ENCODE data around the gene PLOD1. TPM values are rescaled to one million over a fixed set of nuclear protein-coding genes. Genes with fewer than 3 reads are reported as not detected.
A peak's percentile ranks its signal among the peaks of the same experiment; 100 is the strongest.
"Not testable (repeated sequence)": the region's sequence is repeated elsewhere in the genome, so short reads cannot be mapped to it uniquely, and the experiment has no call there.

The PLOD1 gene
- total and polyA plus RNA-seq, 2 of the 13 experiments (the other 11 are each of a cell fraction or from before 2014, with no cell fraction given): 70.1 to 318 TPM

DNA sequence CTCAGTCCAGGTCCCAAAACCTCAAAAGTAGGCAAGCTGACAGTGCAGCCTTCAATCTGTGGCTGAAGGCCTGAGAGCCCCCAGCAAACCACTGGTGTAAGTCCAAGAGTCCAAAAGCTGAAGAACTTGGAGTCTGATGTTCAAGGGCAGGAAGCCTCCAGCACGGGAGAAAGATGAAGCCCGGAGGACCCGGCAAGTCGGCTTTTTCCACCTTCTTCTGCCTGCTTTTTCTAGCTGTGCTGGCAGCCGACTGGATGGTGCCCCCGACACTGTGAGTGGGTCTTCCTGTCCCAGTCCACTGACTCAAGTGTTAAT lies 23.6 kb upstream of the PLOD1 start:
- H3K27me3 ChIP-seq (ENCODE audit: control insufficient read depth in 1 of 2, insufficient read depth in 2 of 2, low read length in 2 of 2); H3K27ac ChIP-seq (ENCODE audit: extremely low read length, insufficient read depth, low read length); CTCF ChIA-PET (ENCODE audit: low intra/inter-chr PET ratio, low total read pairs); BruUV-seq (replicated peaks); FAIRE-seq; H3K36me3 ChIP-seq (replicated peaks in 1 of 2; ENCODE audit: control insufficient read depth in 1 of 2, insufficient read depth in 2 of 2, low read length in 2 of 2); H3K79me2 ChIP-seq (ENCODE audit: insufficient read depth, low read length); intact Hi-C loops (cut with micrococcal nuclease; ENCODE audit: unreplicated experiment); ATAC-seq; DNase-seq (ENCODE audit: low spot score); H2AFZ ChIP-seq (ENCODE audit: low read length); H3K9ac ChIP-seq (ENCODE audit: insufficient read depth, low read depth, low read length); H3K9me3 ChIP-seq (ENCODE audit: low read length); H4K20me1 ChIP-seq (ENCODE audit: insufficient read depth, low read length): not testable (repeated sequence)
- H3K4me1 ChIP-seq (ENCODE audit: insufficient read depth, low read length): peaks cover 72% of the 10 kb centered on the region
- H3K4me3 ChIP-seq (replicated peaks in 1 of 3; ENCODE audit: insufficient read depth in 1 of 3, low read depth in 2 of 3, low read length in 3 of 3): peak overlapping the region in 1 of 3 experiments; percentile 13; a peak in 1 of 6 replicates
- in situ Hi-C loops (cut with HindIII; ENCODE audit: extremely low pct_ligation_motif_present, low pct_unique_long_range_greater_than_20kb): loop anchor here (5.0 kb wide), 1 partner anchor 51 kb away; no protein-coding TSS in a partner anchor
- peak; percentile 88 for TF ChIP-seq ZNF7 (CRISPR knock-in tag; IDR thresholded peaks at IDR 0.05)
- TF ChIP-seq HNF4A (CRISPR knock-in tag; IDR thresholded peaks at IDR 0.05): peak; percentile 55; the same call in 1 of the 2 replicates
- H3K4me2 ChIP-seq (ENCODE audit: low read depth, low read length): peak overlapping the region; percentile 41
- 24% methylated on average over 4 of the region's 6 CpGs for WGBS (ENCODE audit: low lambda C conversion rate)
- POLR2A ChIA-PET: interaction anchor here (2.6 to 8.7 kb wide), 11 partner anchors 9 to 240 kb away, joined by 6 to 178 read pairs (median 29); partner anchors contain the start of genes KIAA2013, MFN2, MIIP and PLOD1

DNA sequence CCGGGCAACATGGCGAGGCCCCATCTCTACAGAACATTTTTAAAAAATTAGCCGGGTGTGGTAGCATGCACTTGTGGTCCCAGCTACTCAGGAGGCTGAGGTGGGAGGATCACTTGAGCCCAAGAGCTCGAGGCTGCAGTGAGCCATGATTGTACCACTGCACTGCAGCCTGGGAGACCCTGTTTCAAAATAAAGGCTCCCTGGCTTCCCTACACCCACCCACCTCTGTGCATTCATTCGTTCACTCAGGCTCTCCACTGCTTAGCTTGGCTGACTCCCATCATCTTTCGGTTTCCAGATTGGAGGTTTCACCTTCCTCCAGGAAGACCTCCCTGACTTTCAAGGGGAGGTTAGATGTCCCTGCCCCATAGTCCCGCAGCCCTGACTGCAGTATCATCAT lies 22.5 kb upstream of the PLOD1 start:
- no peak for ATAC-seq
- Histone ChIP-seq H3K4me3 (replicated peaks in 1 of 3; ENCODE audit: insufficient read depth in 1 of 3, low read depth in 2 of 3, low read length in 3 of 3) (no peak overlapping the region), H3K4me1 (ENCODE audit: insufficient read depth, low read length) (peaks cover 69% of the 10 kb centered on the region), H3K9me3 (ENCODE audit: low read length) (no peaks in the 10 kb centered on the region), H4K20me1 (ENCODE audit: insufficient read depth, low read length) (no peaks in the 10 kb centered on the region), H3K27me3 (ENCODE audit: control insufficient read depth in 1 of 2, insufficient read depth in 2 of 2, low read length in 2 of 2) (no peaks in the 10 kb centered on the region), H2AFZ (ENCODE audit: low read length) (no peak overlapping the region), H3K36me3 (replicated peaks in 1 of 2; ENCODE audit: control insufficient read depth in 1 of 2, insufficient read depth in 2 of 2, low read length in 2 of 2) (no peaks in the 10 kb centered on the region), H3K4me2 (ENCODE audit: low read depth, low read length) (peak overlapping the region; percentile 65), H3K79me2 (ENCODE audit: insufficient read depth, low read length) (no peaks in the 10 kb centered on the region), H3K9ac (ENCODE audit: insufficient read depth, low read depth, low read length) (no peak overlapping the region), H3K27ac (ENCODE audit: extremely low read length, insufficient read depth, low read length) (no peak overlapping the region)
- ChIA-PET POLR2A (interaction anchor here (0.8 to 8.7 kb wide), 7 partner anchors 8 to 241 kb away, joined by 3 to 178 read pairs (median 7); partner anchors contain the start of genes KIAA2013, MFN2 and MIIP), CTCF (ENCODE audit: low intra/inter-chr PET ratio, low total read pairs) (no interaction called here)
- no peak for FAIRE-seq
- WGBS (ENCODE audit: low lambda C conversion rate): 55% methylated on average over 3 of the region's 7 CpGs
- TF ChIP-seq ZNF770 (CRISPR knock-in tag; IDR thresholded peaks at IDR 0.05) (peak; percentile 83), ZNF773 (CRISPR knock-in tag; IDR thresholded peaks at IDR 0.05; ENCODE audit: borderline replicate concordance) (no peak)
- intact Hi-C loops (cut with micrococcal nuclease; ENCODE audit: unreplicated experiment): no loop called here
- BruUV-seq (replicated peaks): no TSS peak
- in situ Hi-C loops (cut with HindIII; ENCODE audit: extremely low pct_ligation_motif_present, low pct_unique_long_range_greater_than_20kb): loop anchor here (5.0 kb wide), 1 partner anchor 50 kb away; no protein-coding TSS in a partner anchor
- no peak for DNase-seq (ENCODE audit: low spot score)
